Measurements from ENCODE around the gene FLRT3. TPM values are rescaled to one million over a fixed set of nuclear protein-coding genes. Genes with fewer than 3 reads are reported as not detected.

FLRT3 gene
- total RNA-seq (2014; rRNA removed; shearing (Covaris generic)) = 36.5 and 41.9 TPM in 2 replicates

DNA sequence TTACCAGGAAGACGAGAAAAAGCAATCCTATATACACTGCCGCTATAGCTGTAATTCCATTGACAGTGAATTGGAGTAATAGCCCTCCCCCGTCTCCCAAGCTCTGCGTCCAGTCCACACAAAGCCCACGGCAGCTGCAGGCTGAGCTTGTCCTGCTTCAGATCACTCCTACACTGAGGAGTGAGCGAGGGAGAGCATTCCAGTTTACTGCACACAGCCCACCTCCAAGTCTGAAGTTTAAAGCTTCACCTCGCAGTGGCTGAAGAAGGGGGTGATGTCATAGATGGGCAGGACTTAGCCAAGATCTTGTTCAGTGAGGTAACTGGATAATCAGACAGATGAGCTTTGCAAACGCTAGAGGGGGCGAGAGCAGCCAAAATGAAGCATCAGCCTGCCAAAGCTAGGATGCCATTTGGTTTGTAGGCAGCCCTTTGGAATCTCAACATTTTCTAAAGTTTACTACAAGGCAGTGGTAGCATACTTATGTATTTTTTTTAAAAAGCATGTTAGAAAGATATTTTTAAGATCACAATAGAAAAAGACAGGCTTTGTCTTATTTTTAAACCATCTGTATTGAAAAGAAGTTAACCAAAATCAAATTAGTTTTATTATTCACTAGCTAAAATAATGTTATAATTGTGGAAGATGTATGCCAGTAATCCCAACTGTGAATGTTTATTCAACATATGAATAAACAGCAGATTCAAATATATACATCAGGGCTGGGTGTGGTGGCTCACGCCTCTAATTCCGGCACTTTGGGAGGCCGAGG lies at the start of gene FLRT3:
TSS of gene FLRT3 (minus strand) at position 213 of the 772 bp plus-strand sequence. CDS start 10,106 bp downstream, outside the sequence.
- peak; percentile 99 for DNase-seq (ENCODE audit: low spot score)

- no peak for DNase-seq (ENCODE audit: low spot score)
Observed at GRCh38 chr20:14386726-14387125, 49.3 kb upstream of the FLRT3 start.

- no peak for DNase-seq (ENCODE audit: low spot score)
Observed at GRCh38 chr20:14385176-14385740, 47.8 kb upstream of the FLRT3 start.

DNA sequence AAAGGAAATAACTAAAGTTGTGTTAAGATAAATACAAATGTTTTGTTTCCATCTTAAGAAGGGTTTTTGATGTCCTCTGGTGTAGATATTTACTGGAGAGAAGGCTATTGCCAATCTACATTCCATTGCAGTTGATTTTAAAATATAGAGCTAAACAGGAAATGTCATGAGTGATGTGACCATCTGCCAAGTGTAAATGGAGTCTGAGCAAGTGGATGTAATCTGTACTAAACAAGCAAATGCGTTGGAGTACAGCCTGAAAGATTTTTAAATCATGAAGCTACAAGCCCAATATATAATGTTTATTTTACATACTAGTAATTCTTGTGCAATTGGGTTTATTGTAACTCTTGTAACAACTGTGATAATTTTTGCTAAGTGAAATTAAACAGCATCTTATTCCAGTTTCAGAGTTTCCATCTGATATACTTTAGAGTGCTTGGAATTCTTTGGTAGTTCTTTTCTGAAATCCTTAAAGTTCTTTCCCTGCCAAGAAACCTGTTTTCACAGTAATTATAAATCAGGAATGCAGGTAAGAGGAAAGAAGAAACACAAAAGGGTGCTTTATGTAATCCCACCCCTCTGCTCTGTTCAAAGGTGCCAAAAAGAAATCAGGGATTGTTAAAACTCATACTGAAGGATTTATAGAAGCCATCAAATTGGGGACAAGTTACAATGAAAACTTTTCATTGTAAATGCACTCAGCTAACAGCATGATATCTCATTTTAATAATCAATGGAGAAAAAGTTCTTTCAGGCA lies 47.2 kb upstream of the FLRT3 start:
- DNase-seq (ENCODE audit: low spot score) = no peak

GRCh38 chr20:14383335-14383734 lies 45.9 kb upstream of the FLRT3 start:
- no peak for DNase-seq (ENCODE audit: low spot score)

DNA sequence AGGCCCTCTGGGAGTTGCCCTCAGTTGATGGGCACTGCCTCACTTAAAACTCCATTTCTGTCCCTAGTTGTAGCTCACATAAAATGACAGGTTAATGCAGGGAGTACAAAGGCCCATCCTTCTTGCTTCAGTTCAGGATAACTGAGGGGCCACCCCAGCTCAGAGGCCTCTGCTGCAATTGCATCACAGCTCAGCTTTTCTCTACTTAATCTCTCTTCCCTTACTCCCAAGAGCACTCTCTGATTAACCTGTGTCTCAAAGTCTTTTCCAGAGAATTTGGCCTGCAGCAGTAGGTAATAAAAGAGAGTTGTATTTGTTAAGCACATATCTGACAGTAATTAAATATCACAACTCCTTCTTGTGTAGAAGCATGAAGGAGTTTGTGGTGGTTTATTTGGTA lies 40.9 kb upstream of the FLRT3 start:
- DNase-seq (ENCODE audit: low spot score) = no peak

GRCh38 chr20:14375416-14375985 lies 38.1 kb upstream of the FLRT3 start:
- DNase-seq (ENCODE audit: low spot score) = no peak

GRCh38 chr20:14374196-14374595 lies 36.8 kb upstream of the FLRT3 start:
- no peak for DNase-seq (ENCODE audit: low spot score)

GRCh38 chr20:14361509-14362345 lies 24.3 kb upstream of the FLRT3 start:
- DNase-seq (ENCODE audit: low spot score) = no peak

GRCh38 chr20:14360416-14360815 lies 23.0 kb upstream of the FLRT3 start:
- DNase-seq (ENCODE audit: low spot score) = no peak

GRCh38 chr20:14355791-14356190 lies 18.4 kb upstream of the FLRT3 start:
- no peak for DNase-seq (ENCODE audit: low spot score)

DNA sequence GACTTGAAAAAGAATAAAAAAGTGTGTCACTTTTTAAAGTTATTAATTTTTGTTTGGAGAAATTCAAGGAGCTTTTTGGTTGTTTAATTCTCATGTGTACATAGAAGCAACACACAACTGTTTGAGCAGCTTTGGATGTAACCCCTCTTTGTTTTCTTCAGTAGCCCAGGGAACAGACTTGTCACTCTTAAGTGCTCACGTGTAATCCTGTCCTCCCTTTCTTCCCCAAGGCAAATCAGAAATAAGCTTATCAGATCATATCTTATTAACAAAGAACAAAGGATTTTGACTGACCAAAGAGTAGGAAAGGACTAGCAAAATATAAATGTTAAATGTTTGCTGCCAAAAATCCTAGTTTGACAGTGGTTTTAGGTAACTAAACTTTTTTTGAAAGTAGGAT lies 7.3 kb upstream of the FLRT3 start:
- DNase-seq (ENCODE audit: low spot score) = no peak

GRCh38 chr20:14343491-14344065 lies 6.2 kb upstream of the FLRT3 start:
- no peak for DNase-seq (ENCODE audit: low spot score)

DNA sequence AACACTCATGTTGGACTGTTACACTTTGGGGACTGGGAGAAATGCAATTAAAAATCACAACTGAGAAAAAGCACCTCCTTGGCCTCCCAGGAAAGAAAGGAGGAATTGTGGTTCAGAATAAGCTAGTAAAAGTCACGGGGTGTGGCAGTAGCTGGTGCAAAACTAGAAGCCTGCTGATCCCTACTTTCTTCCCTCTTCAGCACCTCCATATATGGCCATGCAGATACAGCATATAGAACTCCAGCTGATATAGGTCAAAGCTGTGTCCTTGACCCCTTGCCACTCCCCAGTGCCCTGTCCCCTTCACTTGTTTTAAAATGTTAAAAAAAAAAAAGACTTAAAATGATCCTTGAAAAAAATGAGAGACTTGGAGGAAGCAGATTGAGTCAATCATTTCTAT lies 5.5 kb upstream of the FLRT3 start:
- DNase-seq (ENCODE audit: low spot score) = no peak

DNA sequence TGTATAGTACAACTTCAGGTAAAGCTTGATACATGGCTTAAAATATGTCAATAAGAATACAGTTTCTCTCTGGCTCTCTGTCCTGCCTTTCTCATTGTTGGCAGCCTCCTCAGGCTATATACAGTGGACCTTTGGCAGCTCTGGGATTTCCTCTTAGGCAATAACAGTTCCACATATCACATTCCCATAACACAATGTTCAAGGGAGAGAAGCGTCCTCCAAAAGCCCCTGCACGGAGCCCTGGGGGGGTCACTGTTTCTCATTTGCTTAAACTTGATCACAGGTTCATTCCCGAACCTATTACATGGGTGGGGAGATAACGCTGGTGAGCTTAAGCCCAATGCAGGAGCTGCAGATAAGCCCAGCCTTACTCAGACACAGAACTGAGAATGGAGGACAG lies 4.4 kb upstream of the FLRT3 start:
- no peak for DNase-seq (ENCODE audit: low spot score)

GRCh38 chr20:14336686-14337085 lies 726 bp downstream of the FLRT3 start:
- DNase-seq (ENCODE audit: low spot score) = peak; percentile 52

DNA sequence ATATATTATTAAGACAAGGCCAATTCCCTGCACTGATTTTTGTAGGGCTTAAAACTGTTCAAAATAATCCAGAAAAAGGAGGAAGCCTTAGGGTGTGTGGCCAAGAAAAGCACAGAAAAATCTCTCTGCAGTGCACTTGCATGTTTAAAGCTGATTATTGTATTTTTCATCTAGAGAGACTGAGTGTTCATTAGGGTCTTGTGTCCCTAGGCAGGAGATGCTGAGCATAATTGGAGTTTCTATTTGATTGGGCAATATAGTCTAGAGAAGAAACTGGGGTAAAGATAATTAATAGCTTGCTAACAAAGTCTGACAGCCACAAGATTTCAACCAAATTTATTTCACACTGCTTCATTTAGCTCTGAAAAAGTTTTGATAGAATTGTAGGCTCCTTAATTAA lies 2.4 kb downstream of the FLRT3 start:
- no peak for DNase-seq (ENCODE audit: low spot score)

DNA sequence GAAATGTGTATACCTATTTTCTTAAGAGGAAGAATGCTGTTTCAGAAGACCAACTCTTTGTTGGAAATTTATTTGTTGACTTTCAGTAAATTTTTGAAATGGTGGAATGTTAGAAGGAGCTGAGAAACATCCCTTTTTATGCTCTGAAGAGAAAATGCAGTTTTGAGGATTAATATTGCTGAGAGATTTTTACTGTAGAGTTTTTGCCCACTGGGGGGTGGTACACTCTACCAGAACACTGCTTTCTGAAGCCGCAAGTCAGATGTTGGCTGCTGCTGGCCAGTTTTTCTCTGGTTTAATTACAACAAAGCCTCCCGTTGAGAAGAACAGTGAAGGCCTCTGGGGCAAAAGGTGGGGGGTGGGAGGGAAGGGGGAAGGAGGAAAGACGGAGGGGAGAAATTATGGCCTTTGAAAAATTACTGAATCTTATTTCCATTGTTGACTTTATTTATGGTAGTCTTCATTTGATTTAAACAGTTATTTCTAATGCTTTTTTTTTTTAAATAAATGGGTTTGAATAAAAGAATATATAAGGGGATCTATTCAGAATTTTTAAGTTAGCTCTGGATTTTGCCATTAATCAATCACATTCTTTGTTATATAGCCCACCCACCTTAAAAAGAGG lies 3.0 kb downstream of the FLRT3 start:
- peak; percentile 88 for DNase-seq (ENCODE audit: low spot score)

DNA sequence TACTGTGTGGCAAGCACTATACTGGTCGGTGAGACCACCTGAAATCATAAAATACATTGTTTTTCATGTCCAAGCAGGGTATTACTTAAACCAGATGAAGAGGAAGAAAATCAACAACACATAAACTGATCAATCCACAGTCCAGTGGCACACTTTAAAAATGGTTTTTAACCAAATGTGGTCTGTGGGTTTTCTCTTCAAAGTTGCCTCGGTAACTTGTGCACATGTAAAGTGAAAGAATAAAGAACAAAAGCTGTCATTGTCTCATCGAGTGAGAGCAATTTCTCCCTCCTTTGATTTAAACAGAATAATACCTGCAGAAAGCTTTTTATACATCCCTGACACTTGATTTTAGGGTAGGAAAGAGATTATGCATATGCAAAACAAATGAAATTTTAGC lies 3.7 kb downstream of the FLRT3 start:
- DNase-seq (ENCODE audit: low spot score) = no peak

DNA sequence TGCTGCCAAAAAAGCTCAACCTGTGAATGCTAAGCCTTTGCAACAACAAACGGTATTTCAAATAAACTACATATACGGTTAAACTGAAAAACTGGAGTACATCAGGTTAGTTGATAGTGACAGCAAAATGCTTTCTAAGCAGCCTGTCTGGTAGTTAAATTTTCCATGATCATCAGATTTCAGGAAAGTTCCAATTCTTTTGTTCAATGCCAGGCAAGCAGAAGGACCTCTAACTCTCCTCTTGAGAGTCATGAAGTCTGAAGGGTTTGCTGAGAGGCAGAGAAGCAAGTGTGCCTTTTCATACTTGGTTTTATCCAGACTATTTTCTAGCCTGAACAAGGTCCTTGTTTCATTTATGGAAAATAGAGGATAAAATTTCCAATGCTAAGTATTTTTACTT lies 4.5 kb downstream of the FLRT3 start:
- no peak for DNase-seq (ENCODE audit: low spot score)

- no peak for DNase-seq (ENCODE audit: low spot score)
Observed at GRCh38 chr20:14331646-14332045, 5.8 kb downstream of the FLRT3 start.

Measured in H4 (cell line).